HG03460 (cell line): Measurements from ENCODE around the gene OPRL1.
A peak's percentile ranks its signal among the peaks of the same experiment; 100 is the strongest.

Source experiments
- ATAC-seq: cut with Tn5 transposase; IDR thresholded peaks from one replicate; pipeline ENCODE4 v1.9.1; 2021; ENCODE audit not compliant: unreplicated experiment

OPRL1 gene

GRCh38 chr20:64080013-64080812 lies at the start of gene OPRL1:
TSS of gene OPRL1 (plus strand) at chr20:64080082. CDS start at chr20:64092721, 12,639 bp downstream.
- ATAC-seq = no peak

DNA sequence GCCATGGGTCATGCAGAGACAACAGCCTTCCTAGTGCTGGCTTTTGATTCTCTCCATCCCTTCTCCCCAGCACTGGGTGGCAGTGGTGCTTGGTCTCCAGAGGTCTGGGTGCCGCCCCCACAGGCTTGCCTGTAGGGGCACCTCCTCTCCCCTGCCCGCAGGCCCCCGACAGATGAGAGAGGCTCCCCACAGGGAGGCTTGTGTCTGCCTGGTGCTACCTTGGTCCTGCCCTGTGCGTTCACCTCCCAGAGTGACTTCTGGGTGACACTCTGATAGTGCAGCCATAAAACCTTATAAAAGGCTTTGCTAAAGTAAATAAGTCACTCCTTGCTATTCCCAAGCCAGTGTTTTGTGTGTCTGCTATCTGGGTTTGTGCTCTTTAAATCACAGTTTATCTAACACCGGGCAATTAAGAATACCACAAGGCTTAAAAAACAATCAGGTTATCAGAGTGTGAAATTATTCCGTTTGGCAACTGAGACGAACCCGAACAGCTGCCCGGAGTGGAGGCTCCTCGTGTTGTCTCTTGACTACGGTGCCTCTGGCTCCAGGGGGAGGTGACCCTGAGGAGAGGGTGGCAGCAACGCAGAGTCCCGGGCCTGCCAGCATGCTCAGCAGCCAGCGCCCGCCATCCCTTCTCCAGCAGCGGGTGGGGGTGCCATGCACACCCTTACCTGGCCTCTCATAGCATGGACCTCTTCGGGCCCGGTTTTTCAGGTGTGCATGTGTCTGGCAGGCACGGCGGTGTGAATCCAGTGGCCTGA lies 49.3 kb upstream of the OPRL1 start:
- ATAC-seq = no peak

GRCh38 chr20:64031822-64032314 lies 48.0 kb upstream of the OPRL1 start:
- ATAC-seq = no peak

- no peak for ATAC-seq
Measured at GRCh38 chr20:64032706-64033624, 46.9 kb upstream of the OPRL1 start.

DNA sequence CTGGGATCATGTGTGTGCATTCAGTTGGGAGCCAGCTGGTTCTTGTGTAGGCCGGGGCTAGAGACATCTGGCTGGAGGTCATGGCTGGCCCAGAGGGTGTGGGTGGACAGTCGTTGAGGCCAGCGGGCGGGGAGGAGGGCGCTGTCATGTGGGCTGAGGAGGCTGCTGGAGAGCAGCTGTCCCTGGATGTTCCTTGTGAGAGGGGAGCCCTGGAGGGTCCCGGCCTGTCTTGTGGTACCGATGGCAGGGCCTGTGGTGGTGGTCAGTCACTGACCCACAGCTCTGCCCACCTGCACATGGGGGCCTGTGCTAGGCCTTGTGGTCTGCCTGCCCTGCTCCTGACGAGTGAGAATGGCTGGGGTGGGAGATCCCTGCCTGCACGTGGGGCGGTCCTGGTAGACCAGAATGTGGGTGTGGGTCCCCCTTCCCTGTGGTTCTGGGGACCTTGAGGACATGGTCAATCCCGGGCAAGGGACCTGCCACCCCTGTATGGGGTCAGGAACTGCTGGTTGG lies 45.8 kb upstream of the OPRL1 start:
- no peak for ATAC-seq

DNA sequence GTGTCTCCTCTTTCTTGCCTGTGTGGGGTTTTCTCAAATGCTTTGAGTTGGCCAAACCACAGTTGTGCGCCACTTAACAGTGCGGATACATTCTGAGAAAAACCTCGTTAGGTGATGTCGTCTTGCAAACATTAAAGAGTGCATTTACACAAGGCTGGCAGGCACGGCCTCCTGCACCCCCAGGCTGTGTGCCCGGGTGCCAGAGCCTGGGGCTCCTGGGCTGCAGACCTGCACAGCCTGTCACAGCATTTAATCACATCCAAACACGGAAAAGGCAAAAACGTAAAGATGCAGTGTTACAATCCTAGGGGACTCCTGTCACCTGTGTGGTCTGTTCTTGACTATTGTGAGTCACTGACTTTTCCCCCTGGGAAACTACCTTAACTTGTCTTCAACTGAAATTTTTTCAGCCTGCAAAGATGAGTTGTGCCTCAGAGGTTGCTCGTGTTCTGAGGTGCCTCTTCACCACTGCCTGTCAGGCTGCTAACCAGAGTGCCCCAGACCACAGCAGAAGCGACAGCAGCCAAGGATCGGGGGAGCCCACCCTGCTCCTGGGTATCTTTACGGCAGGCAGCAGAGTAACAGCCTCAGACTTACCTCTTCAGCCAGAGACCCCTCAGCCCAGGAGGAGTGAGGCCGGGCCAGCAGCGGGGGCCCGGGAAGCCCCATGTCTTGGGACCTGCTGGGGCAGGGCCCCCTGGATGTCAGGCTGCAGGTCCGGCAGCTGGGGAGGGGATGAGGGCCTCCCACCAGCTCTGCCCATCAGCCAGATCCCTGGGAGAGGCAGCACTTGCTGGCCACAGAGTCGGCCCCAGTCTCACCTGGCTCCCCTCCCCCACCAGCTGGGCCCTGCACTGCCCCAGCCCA lies 44.6 kb upstream of the OPRL1 start:
- no peak for ATAC-seq

- ATAC-seq = no peak
Measured at GRCh38 chr20:64035933-64036345, 43.9 kb upstream of the OPRL1 start, which contains the start of gene C20orf204. TSS of gene C20orf204 (plus strand) at chr20:64036182. CDS start at chr20:64036324, 142 bp downstream.

DNA sequence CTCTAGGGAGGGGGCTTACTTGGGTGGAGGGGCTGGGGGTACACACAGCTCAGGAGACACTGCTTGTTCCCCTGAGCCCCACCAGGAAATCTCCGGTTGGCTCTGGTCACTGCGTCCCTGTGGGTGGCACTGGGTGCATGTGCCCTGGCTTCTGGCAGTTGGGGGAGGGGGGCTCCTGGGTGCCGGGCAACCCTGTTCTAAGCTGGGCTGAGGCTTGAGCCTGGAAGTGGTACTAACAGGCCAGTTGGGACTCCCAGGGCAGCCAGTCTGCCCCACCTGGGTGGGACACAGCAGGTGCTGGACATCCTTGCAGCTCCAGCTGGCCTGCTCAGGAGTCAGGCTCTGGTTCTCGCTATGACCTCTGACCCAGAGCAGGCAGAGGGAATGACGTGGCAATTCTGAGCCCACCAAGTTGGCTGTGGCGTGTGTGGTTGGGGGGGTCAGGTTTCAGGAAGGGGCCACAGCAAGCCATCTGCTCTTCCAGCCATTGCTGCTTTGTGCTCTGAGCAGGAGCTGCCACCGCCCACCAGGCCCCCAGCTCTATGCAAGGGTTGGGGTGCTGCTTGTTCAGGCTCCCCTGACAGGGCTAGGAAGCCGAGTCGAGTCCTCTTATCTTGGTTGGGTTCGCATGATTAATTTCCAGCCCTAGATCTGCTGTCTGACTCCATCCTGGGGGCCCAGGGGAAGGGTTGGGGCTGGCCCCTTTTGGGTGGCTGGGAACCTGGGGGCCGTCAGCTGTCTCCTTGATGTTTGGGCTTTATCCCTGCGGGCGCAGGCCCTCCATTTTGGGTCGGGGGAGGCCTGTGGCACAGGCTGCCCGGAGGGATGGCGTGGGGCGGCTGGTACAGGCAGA lies 43.3 kb upstream of the OPRL1 start:
- ATAC-seq = no peak

GRCh38 chr20:64037199-64037497 lies 42.7 kb upstream of the OPRL1 start:
- ATAC-seq = no peak

DNA sequence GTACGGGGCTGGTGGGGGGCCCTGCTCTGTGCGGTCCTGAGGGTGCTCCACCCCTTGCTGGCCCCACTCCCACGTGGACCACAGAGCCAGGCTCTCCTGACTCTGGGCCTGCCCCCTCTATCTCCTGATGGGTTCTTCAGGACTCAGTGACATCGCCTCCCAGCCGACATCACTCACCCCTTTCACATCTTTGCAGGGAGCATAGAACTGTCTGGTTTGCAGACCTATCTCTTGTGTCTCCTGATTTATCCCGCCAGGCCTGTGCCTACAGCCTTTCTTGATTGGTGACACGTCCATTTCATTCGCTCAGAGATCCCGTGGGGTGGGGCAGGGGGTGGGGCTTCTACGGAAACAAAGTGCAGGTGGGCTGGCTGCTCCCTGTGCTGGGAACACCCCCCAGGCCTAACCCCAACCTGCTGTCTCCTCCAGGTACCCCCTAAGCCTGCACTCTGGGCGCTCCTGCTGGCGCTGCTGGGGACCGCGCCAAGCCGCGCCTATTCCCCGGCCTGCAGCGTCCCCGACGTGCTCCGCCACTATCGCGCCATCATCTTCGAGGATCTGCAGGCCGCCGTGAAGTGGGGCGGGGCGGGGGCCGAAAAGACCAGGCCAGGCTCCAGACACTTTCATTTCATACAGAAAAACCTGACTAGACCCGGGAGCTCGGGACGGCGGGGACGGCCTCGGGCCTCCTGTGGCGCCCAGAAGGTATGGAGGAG lies 42.2 kb upstream of the OPRL1 start:
- ATAC-seq = no peak

GRCh38 chr20:64038224-64038564 lies 41.7 kb upstream of the OPRL1 start:
- peak; percentile 26 for ATAC-seq

GRCh38 chr20:64038565-64039292 lies 41.2 kb upstream of the OPRL1 start:
- ATAC-seq = peak; percentile 44

DNA sequence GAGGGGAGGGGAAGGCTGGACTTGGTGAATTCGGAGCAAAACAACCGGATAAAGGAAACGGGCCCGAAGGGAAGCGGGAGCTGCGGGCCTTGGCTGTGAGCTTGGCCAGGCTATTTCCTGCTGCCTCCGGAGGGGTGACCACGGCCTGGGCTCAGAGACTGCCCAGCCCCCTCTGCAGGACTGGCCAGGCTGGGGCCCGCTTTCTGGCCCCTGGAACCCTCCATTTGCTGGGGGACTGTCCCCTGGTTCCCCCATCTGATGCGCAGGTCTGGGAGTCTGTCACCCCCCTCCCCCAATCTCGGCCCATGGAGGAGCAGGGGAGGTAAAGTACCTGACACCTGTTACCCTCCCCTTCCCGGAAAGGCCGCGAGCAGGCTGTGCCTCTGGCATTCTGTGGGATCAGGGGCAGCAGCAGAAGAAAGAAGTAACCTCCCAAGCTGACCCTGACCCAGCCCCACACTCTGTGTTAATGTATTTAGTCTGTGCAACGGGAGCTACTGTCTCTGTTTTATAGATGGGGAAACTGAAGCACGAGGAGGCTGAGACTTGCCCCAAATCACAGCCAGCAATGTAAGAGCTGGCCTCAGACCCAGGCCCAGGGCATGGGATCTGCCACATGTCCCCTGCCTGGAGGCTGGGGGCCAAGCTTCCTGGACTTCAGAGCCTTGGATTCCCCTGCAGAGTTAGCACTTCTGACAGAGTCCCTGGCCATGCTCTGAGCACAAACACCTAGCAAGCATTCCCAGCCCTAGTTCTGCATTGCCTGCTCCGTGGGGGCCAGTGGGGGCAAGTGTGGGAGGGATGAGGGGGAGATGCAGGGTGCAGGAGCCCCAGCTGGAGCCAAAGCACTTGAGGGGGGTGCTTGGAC lies 40.4 kb upstream of the OPRL1 start:
- ATAC-seq = no peak

DNA sequence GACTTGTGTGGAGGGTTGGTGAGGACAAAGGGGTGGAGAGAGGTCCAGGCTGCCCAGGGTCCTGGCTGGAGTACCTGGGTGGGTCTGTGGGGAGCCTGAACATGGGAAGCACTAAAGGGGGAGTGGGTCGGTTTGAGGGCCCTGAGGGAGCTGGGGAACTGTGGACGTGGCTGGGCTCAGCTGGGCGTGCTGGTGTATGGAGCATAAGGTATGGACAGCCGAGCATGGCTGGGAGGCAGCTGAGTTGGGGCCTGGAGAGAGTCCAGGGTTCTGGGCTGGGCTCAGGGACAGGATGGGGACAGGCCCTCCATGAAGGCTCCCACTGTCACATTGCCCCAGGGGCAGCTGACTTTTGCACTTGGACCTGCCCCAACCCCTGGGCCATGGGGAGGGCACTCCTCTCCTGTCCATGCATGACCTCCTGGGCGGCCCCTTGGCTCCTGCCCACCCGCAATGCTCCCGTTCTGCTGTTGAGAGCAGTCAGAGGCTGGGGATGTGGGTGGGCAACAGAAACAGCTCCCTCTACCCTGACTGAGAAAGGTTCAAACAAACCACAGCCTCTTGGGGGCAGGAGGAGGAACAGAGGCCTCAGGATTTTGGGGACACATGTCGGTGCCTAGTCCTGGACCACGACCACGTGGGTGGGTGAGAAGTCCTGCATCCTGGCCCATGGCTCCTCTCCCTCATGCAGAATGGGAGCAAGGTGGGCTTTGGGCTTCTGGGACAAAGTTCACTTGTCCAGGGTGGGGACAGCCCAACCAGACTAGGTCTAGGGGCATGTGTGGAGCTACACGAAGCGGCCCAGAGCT lies 39.4 kb upstream of the OPRL1 start:
- ATAC-seq = no peak

DNA sequence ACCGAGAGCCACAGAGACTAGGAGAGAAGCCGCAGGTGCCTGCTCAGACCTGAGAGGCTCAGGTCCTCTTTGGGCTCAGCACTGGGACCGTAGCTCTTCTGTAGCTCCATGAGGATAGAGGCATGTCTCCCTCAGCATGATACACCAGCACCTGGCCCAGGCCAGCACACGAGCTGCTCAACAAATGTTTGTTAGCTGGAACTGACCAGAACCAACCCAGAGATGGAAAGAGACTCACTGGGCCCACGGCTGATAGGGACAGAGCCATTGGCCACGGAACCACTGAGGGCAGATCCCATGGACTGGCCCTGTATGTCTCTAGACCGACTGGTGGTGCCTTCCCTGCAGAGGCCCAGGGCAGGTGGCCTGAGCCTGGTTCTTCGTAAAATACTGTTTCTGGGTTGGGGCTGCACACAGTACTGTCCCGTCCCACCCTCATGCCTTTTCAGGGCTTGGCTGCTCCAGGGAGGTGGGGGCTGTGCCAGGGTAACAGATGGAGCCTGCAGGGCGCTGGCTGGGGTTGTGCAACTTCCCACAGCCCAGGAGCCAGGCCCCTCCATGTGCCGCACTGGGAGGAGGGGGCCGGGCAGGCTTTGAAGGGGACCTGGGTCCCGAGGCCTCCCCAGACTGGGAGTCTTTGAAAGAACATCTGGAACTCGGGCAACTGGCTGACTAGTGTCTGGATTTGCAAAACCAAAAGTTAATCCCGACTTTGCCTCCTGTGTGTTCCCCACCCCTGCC lies 38.7 kb upstream of the OPRL1 start:
- no peak for ATAC-seq

GRCh38 chr20:64041781-64042053 lies 38.2 kb upstream of the OPRL1 start:
- ATAC-seq = no peak
